MM.1S (cell line): ENCODE data around the gene FBXL19.

Experiments
- EZH2 ChIP-seq: fragments of 300-600 bp; sonication (generic); optimal IDR thresholded peaks from 2 replicates; pipeline ENCODE3; 2017; ENCODE audit warnings: low read depth, mild to moderate bottlenecking, antibody characterized with exemption, low read length, mixed read lengths
- EZH2phosphoT487 ChIP-seq: fragments of 300-600 bp; sonication (generic); IDR thresholded peaks from 2 replicates; pipeline ENCODE4 v1.6.1; 2018; ENCODE audit warnings: antibody characterized with exemption, low read length
- TF ChIP-seq, protein P1 (sequence below): fragments of 300-600 bp; sonication (generic); IDR thresholded peaks from 2 replicates; pipeline ENCODE4 v1.5.1; 2016; ENCODE audit warnings: antibody characterized with exemption, low read length, mixed read lengths

- TF ChIP-seq, protein P1, sequence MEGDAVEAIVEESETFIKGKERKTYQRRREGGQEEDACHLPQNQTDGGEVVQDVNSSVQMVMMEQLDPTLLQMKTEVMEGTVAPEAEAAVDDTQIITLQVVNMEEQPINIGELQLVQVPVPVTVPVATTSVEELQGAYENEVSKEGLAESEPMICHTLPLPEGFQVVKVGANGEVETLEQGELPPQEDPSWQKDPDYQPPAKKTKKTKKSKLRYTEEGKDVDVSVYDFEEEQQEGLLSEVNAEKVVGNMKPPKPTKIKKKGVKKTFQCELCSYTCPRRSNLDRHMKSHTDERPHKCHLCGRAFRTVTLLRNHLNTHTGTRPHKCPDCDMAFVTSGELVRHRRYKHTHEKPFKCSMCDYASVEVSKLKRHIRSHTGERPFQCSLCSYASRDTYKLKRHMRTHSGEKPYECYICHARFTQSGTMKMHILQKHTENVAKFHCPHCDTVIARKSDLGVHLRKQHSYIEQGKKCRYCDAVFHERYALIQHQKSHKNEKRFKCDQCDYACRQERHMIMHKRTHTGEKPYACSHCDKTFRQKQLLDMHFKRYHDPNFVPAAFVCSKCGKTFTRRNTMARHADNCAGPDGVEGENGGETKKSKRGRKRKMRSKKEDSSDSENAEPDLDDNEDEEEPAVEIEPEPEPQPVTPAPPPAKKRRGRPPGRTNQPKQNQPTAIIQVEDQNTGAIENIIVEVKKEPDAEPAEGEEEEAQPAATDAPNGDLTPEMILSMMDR, result no peak
- TF ChIP-seq EZH2 (no peak), EZH2phosphoT487 (no peak)
Observed at GRCh38 chr16:30922420-30922959, 882 bp upstream of the FBXL19 start.
